A549 (cell line): ENCODE data around the gene COL2A1. TPM values are rescaled to one million over a fixed set of nuclear protein-coding genes. Genes with fewer than 3 reads are reported as not detected.

ENCODE experiments used
- ATAC-seq, 2 experiments: fragments of 200-7000 bp in 1 of 2; fragments of >200 bp in 1 of 2; cut with Nextera tagmentation in 1 of 2; cut with Tn5 transposase in 1 of 2; 3 replicates each; pipeline versions ENCODE4 v1.8.0 to v1.9.1; 2018 to 2020; ENCODE audit warnings: mild to moderate bottlenecking in 1 of 2, moderate library complexity in 1 of 2
- CTCF ChIA-PET: fragments of 300-600 bp; sonication (Branson Sonifier 250); formaldehyde crosslinking; extraction: SDS; loops from one replicate; lab custom pipeline; 2021; ENCODE audit warnings: antibody characterized with exemption, inconsistent platforms; lab: Yijun Ruan, JAX
- POLR2A ChIA-PET: fragments of 350-600 bp; formaldehyde crosslinking; extraction: SDS; loops from one replicate; lab custom pipeline; 2021; ENCODE audit warnings: antibody characterized with exemption, inconsistent platforms; lab: Yijun Ruan, JAX
- DNase-seq, 2 experiments: peaks; one replicate each; pipeline versions ENCODE4 v3.0.0 to v3.0.0-alpha.2; 2011 to 2016; ENCODE audit warnings: low read depth in 1 of 2, low spot score in 1 of 2
- FAIRE-seq: peaks from 2 replicates; lab custom pipeline; 2011; peaks lifted over from hg19 to GRCh38; lab: Jason Lieb, UNC
- H3K27ac ChIP-seq, 2 experiments: fragments of >200 bp; sonication (Bioruptor Twin); formaldehyde crosslinking; 3 replicates each; pipeline ENCODE4 v1.5.1; 2016 to 2017
- H3K4me1 ChIP-seq: fragments of >200 bp; sonication (Bioruptor Twin); formaldehyde crosslinking; 3 replicates; pipeline ENCODE4 v1.6.1; 2016
- H3K4me2 ChIP-seq: fragments of >200 bp; sonication (Bioruptor Twin); formaldehyde crosslinking; 3 replicates; pipeline ENCODE4 v1.6.1; 2016
- H3K4me3 ChIP-seq: fragments of >200 bp; sonication (Bioruptor Twin); formaldehyde crosslinking; 3 replicates; pipeline ENCODE4 v1.5.1; 2016
- H3K9me3 ChIP-seq: fragments of >200 bp; sonication (Bioruptor Twin); formaldehyde crosslinking; 3 replicates; pipeline ENCODE4 v1.6.1; 2016
- CBX2 ChIP-seq: fragments of 200-600 bp; sonication (generic); IDR thresholded peaks from 2 replicates; pipeline ENCODE4 v1.6.1; 2016; ENCODE audit warnings: low read depth, mild to moderate bottlenecking, borderline replicate concordance
- CHD2 ChIP-seq: fragments of 150-350 bp; IDR thresholded peaks from 2 replicates; pipeline ENCODE4 v1.6.1; 2014; ENCODE audit warnings: low read length; ENCODE audit not compliant: partially characterized antibody
- EHMT2 ChIP-seq: fragments of 200-600 bp; sonication (generic); IDR thresholded peaks from 2 replicates; pipeline ENCODE4 v1.6.1; 2016; ENCODE audit warnings: antibody characterized with exemption, low read depth, mild to moderate bottlenecking, moderate library complexity
- ESRRA ChIP-seq: fragments of 150-350 bp; IDR thresholded peaks from 2 replicates; pipeline ENCODE4 v1.6.1; 2014; ENCODE audit warnings: mild to moderate bottlenecking, low read length, borderline replicate concordance
- FOSB ChIP-seq: fragments of 250-450 bp; sonication (Bioruptor Pico); IDR thresholded peaks from 2 replicates; pipeline ENCODE4 v1.5.0; 2020; ENCODE audit warnings: mild to moderate bottlenecking, moderate library complexity
- FOXS1 ChIP-seq: fragments of 250-450 bp; sonication (Bioruptor Pico); IDR thresholded peaks from 2 replicates; pipeline ENCODE4 v1.5.0; 2020; ENCODE audit warnings: mild to moderate bottlenecking, moderate library complexity
- JUNB ChIP-seq: fragments of >200 bp; sonication (Bioruptor Twin); formaldehyde crosslinking; IDR thresholded peaks from 2 replicates; pipeline ENCODE4 v1.6.1; 2016
- MAFK ChIP-seq: fragments of 450-650 bp; IDR thresholded peaks from 2 replicates; pipeline ENCODE4 v1.6.1; 2014; ENCODE audit not compliant: partially characterized antibody
- RARB ChIP-seq: fragments of 250-450 bp; sonication (Bioruptor Pico); IDR thresholded peaks from 2 replicates; pipeline ENCODE4 v1.8.0; 2021; ENCODE audit warnings: mild to moderate bottlenecking, moderate library complexity
- RNF2 ChIP-seq: fragments of 200-600 bp; sonication (generic); IDR thresholded peaks from 2 replicates; pipeline ENCODE4 v1.6.1; 2016; ENCODE audit warnings: low read depth, mild to moderate bottlenecking, antibody characterized with exemption, moderate library complexity, borderline replicate concordance
- ZC3H11A ChIP-seq: fragments of 450-650 bp; IDR thresholded peaks from 2 replicates; pipeline ENCODE4 v1.6.1; 2014; ENCODE audit warnings: antibody characterized with exemption, mild to moderate bottlenecking
- ZFP36 ChIP-seq: fragments of 450-650 bp; IDR thresholded peaks from 2 replicates; pipeline ENCODE4 v1.6.1; 2014; ENCODE audit warnings: borderline replicate concordance; ENCODE audit not compliant: partially characterized antibody
- ZNF302 ChIP-seq: fragments of 250-450 bp; sonication (Bioruptor Pico); IDR thresholded peaks from 2 replicates; pipeline ENCODE4 v1.9.0; 2021; ENCODE audit warnings: inconsistent platforms, mild to moderate bottlenecking, moderate library complexity
- WGBS: methylation state at CpG from one replicate; pipeline ENCODE4 v1.1.6; 2017; ENCODE audit errors: missing lambda C conversion rate; 5-methylcytosine and 5-hydroxymethylcytosine counted together
- polyA plus RNA-seq, 4 experiments: library from polyadenylated mRNA; depleted of rRNA in 3 of 4; stranded (reverse); fragments of >200 nt; fragmentation: RNase III in 1 of 4; extraction: RNeasy Plus Mini Kit Qiagen cat#74134 plus additional on column Dnase treatment in 1 of 4; gene quantifications; 2 replicates in 3 of 4; 3 replicates in 1 of 4; pipeline ENCODE4 v1.2.3, GENCODE V29; 2011 to 2017
- TF ChIP-seq, protein P1 (sequence below): fragments of 250-450 bp; sonication (Bioruptor Pico); IDR thresholded peaks from 2 replicates; pipeline ENCODE4 v1.5.0; 2021; ENCODE audit warnings: mild to moderate bottlenecking, moderate library complexity, borderline replicate concordance
- TF ChIP-seq, protein P2 (sequence below): fragments of >200 bp; sonication (Bioruptor Twin); formaldehyde crosslinking; IDR thresholded peaks from 3 replicates; pipeline ENCODE4 v1.5.1; 2016
- TF ChIP-seq, protein P3 (sequence below): fragments of >200 bp; sonication (Bioruptor Twin); formaldehyde crosslinking; IDR thresholded peaks from 2 replicates; pipeline ENCODE4 v1.6.1; 2016
- TF ChIP-seq, protein P4 (sequence below): fragments of 150-350 bp; IDR thresholded peaks from 2 replicates; pipeline ENCODE4 v1.6.1; 2014; ENCODE audit warnings: low read depth, mild to moderate bottlenecking, low read length
- TF ChIP-seq, protein P5 (sequence below): fragments of 450-650 bp; IDR thresholded peaks from 2 replicates; pipeline ENCODE4 v1.6.1; 2014; ENCODE audit warnings: antibody characterized with exemption
- TF ChIP-seq, protein P6 (sequence below): IDR thresholded peaks from 2 replicates; pipeline ENCODE4 v1.6.1; 2012
- TF ChIP-seq, protein P7 (sequence below): IDR thresholded peaks from 2 replicates; pipeline ENCODE4 v1.6.1; 2012; ENCODE audit warnings: low read depth, borderline replicate concordance

Gene COL2A1
- polyA plus RNA-seq, 2 of the 4 experiments (the other 2 are of a cell fraction): 0.01 TPM; not detected in 1

DNA sequence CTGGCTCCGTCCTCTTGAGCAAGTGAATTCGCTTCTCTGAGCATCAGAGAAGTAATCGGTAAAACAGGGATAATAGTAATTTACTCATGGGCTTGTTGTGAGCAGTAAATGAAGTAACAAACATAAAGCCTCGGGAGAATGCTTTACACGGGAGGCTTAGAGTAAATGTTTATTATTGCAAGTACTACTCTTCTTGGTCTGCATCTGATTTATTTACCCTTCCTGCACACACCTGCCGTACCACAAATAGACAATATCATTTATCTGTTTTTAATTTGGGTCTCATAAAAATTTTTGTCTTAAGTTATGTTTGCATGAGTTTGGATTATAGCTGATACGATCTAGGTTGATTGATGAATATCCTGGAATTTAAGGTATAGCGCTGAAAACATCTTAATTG lies 7.8 kb upstream of the COL2A1 start:
- ChIA-PET POLR2A (no interaction called here), CTCF (interaction anchor here (1.1 kb wide), 1 partner anchor 49 kb away, joined by 3 read pairs; the partner anchor contains the start of gene TMEM106C)
- no peaks in the 10 kb centered on the region for H3K9me3 ChIP-seq
- no peak overlapping the region for H3K4me2 ChIP-seq
- H3K4me1 ChIP-seq: no peaks in the 10 kb centered on the region
- no peak for FAIRE-seq
- H3K27ac ChIP-seq: no peak overlapping the region
- H3K4me3 ChIP-seq: no peak overlapping the region
- TF ChIP-seq CBX2: no peak
- no peak for TF ChIP-seq ZC3H11A
- TF ChIP-seq, protein P1, sequence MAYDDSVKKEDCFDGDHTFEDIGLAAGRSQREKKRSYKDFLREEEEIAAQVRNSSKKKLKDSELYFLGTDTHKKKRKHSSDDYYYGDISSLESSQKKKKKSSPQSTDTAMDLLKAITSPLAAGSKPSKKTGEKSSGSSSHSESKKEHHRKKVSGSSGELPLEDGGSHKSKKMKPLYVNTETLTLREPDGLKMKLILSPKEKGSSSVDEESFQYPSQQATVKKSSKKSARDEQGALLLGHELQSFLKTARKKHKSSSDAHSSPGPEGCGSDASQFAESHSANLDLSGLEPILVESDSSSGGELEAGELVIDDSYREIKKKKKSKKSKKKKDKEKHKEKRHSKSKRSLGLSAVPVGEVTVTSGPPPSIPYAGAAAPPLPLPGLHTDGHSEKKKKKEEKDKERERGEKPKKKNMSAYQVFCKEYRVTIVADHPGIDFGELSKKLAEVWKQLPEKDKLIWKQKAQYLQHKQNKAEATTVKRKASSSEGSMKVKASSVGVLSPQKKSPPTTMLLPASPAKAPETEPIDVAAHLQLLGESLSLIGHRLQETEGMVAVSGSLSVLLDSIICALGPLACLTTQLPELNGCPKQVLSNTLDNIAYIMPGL (CRISPR knock-in tag): no peak
- TF ChIP-seq, protein P2, sequence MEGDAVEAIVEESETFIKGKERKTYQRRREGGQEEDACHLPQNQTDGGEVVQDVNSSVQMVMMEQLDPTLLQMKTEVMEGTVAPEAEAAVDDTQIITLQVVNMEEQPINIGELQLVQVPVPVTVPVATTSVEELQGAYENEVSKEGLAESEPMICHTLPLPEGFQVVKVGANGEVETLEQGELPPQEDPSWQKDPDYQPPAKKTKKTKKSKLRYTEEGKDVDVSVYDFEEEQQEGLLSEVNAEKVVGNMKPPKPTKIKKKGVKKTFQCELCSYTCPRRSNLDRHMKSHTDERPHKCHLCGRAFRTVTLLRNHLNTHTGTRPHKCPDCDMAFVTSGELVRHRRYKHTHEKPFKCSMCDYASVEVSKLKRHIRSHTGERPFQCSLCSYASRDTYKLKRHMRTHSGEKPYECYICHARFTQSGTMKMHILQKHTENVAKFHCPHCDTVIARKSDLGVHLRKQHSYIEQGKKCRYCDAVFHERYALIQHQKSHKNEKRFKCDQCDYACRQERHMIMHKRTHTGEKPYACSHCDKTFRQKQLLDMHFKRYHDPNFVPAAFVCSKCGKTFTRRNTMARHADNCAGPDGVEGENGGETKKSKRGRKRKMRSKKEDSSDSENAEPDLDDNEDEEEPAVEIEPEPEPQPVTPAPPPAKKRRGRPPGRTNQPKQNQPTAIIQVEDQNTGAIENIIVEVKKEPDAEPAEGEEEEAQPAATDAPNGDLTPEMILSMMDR: no peak
- TF ChIP-seq ZFP36: no peak
- TF ChIP-seq EHMT2: no peak
- TF ChIP-seq, protein P3, sequence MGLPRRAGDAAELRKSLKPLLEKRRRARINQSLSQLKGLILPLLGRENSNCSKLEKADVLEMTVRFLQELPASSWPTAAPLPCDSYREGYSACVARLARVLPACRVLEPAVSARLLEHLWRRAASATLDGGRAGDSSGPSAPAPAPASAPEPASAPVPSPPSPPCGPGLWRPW: no peak
- no peak for TF ChIP-seq RARB (CRISPR knock-in tag)
- no peak for TF ChIP-seq ESRRA
- TF ChIP-seq CHD2: no peak
- TF ChIP-seq, protein P4, sequence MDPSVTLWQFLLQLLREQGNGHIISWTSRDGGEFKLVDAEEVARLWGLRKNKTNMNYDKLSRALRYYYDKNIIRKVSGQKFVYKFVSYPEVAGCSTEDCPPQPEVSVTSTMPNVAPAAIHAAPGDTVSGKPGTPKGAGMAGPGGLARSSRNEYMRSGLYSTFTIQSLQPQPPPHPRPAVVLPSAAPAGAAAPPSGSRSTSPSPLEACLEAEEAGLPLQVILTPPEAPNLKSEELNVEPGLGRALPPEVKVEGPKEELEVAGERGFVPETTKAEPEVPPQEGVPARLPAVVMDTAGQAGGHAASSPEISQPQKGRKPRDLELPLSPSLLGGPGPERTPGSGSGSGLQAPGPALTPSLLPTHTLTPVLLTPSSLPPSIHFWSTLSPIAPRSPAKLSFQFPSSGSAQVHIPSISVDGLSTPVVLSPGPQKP: no peak
- TF ChIP-seq, protein P5, sequence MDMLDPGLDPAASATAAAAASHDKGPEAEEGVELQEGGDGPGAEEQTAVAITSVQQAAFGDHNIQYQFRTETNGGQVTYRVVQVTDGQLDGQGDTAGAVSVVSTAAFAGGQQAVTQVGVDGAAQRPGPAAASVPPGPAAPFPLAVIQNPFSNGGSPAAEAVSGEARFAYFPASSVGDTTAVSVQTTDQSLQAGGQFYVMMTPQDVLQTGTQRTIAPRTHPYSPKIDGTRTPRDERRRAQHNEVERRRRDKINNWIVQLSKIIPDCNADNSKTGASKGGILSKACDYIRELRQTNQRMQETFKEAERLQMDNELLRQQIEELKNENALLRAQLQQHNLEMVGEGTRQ: no peak
- TF ChIP-seq FOSB: no peak
- TF ChIP-seq MAFK: no peak
- TF ChIP-seq, protein P6, sequence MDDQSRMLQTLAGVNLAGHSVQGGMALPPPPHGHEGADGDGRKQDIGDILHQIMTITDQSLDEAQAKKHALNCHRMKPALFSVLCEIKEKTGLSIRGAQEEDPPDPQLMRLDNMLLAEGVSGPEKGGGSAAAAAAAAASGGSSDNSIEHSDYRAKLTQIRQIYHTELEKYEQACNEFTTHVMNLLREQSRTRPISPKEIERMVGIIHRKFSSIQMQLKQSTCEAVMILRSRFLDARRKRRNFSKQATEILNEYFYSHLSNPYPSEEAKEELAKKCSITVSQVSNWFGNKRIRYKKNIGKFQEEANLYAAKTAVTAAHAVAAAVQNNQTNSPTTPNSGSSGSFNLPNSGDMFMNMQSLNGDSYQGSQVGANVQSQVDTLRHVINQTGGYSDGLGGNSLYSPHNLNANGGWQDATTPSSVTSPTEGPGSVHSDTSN: no peak
- TF ChIP-seq FOXS1 (CRISPR knock-in tag): no peak
- TF ChIP-seq, protein P7, sequence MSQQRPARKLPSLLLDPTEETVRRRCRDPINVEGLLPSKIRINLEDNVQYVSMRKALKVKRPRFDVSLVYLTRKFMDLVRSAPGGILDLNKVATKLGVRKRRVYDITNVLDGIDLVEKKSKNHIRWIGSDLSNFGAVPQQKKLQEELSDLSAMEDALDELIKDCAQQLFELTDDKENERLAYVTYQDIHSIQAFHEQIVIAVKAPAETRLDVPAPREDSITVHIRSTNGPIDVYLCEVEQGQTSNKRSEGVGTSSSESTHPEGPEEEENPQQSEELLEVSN: no peak
- no peak for TF ChIP-seq JUNB
- TF ChIP-seq ZNF302 (CRISPR knock-in tag): no peak
- no peak for TF ChIP-seq RNF2
- WGBS: 59% methylated on average over 8 of the region's 8 CpGs
- ATAC-seq: no peak
- DNase-seq: no peak
